GM19099 (cell line): ENCODE results near the gene KRT38.

Source experiments
- POLR2A ChIP-seq: IDR thresholded peaks from 3 replicates; pipeline ENCODE4 v1.6.1; 2011; ENCODE audit warnings: low read depth; ENCODE audit not compliant: insufficient read length; ENCODE audit errors: extremely low read depth

Gene KRT38

GRCh38 chr17:41415833-41416335 is 24.9 kb downstream of the KRT38 start:
- no peak for TF ChIP-seq POLR2A

GRCh38 chr17:41415411-41415810 is 25.4 kb downstream of the KRT38 start:
- TF ChIP-seq POLR2A: no peak

GRCh38 chr17:41413982-41414381 is 26.8 kb downstream of the KRT38 start:
- no peak for TF ChIP-seq POLR2A

GRCh38 chr17:41413353-41413957 is 27.3 kb downstream of the KRT38 start:
- TF ChIP-seq POLR2A: no peak

- TF ChIP-seq POLR2A: no peak
These were observed 29.5 kb downstream of the KRT38 start for GRCh38 chr17:41411072-41411840.

- no peak for TF ChIP-seq POLR2A
These were observed 33.6 kb downstream of the KRT38 start for GRCh38 chr17:41407226-41407625.

GRCh38 chr17:41406205-41406604 is 34.6 kb downstream of the KRT38 start:
- TF ChIP-seq POLR2A: no peak

- TF ChIP-seq POLR2A: no peak
These were observed 36.6 kb downstream of the KRT38 start for GRCh38 chr17:41404024-41404671.

- TF ChIP-seq POLR2A: no peak
These were observed 37.3 kb downstream of the KRT38 start for GRCh38 chr17:41403404-41404023.

GRCh38 chr17:41402161-41402560 is 38.6 kb downstream of the KRT38 start:
- no peak for TF ChIP-seq POLR2A

- no peak for TF ChIP-seq POLR2A
These were observed 43.7 kb downstream of the KRT38 start, which contains the start of gene KRT31 for GRCh38 chr17:41396996-41397660. KRT31 (minus strand) TSS chr17:41397608; CDS start chr17:41397539, 69 bp downstream.

- no peak for TF ChIP-seq POLR2A
These were observed 44.4 kb downstream of the KRT38 start for GRCh38 chr17:41396340-41396739.

GRCh38 chr17:41395611-41396010 is 45.2 kb downstream of the KRT38 start:
- TF ChIP-seq POLR2A: no peak

- TF ChIP-seq POLR2A: no peak
These were observed 46.4 kb downstream of the KRT38 start for GRCh38 chr17:41394254-41394996.
